Measurements from ENCODE around the gene COL6A2. TPM values are rescaled to one million over a fixed set of nuclear protein-coding genes. Genes with fewer than 3 reads are reported as not detected.
"Not testable (repeated sequence)": the region's sequence is repeated elsewhere in the genome, so short reads cannot be mapped to it uniquely, and the experiment has no call there.

The COL6A2 gene
- total RNA-seq, 1 experiment from 2014 or later: 87.0 TPM

DNA sequence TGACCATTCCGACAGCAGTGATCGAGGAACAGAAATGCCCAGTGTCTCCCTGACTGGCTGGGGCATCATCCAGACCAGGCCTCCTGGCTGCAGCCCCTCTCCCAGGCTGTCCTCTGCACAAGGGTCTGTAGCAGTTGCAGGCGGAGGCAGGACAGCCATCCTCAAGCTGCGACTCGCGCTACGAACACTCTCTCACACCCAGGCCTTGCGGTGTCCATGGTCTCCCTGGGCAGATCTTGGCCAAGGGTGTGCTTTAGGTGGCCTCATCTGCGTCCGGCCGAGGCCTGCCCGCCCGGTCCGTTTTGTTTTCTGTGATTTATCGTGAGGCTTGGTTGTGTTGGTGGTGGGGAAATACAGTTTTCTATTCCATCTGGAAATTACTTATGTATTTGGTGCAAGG, 41.8 kb downstream of the COL6A2 start (continued):
- TF ChIP-seq, protein P1, sequence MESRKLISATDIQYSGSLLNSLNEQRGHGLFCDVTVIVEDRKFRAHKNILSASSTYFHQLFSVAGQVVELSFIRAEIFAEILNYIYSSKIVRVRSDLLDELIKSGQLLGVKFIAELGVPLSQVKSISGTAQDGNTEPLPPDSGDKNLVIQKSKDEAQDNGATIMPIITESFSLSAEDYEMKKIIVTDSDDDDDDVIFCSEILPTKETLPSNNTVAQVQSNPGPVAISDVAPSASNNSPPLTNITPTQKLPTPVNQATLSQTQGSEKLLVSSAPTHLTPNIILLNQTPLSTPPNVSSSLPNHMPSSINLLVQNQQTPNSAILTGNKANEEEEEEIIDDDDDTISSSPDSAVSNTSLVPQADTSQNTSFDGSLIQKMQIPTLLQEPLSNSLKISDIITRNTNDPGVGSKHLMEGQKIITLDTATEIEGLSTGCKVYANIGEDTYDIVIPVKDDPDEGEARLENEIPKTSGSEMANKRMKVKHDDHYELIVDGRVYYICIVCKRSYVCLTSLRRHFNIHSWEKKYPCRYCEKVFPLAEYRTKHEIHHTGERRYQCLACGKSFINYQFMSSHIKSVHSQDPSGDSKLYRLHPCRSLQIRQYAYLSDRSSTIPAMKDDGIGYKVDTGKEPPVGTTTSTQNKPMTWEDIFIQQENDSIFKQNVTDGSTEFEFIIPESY (IDR thresholded peaks at IDR 0.05; ENCODE audit: extremely low read depth, insufficient replicate concordance, low read length): no peak
- TF ChIP-seq, protein P2, sequence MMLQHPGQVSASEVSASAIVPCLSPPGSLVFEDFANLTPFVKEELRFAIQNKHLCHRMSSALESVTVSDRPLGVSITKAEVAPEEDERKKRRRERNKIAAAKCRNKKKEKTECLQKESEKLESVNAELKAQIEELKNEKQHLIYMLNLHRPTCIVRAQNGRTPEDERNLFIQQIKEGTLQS (IDR thresholded peaks at IDR 0.05): no peak
- TF ChIP-seq RAD21 (IDR thresholded peaks at IDR 0.05; ENCODE audit: low read depth): no peak

DNA sequence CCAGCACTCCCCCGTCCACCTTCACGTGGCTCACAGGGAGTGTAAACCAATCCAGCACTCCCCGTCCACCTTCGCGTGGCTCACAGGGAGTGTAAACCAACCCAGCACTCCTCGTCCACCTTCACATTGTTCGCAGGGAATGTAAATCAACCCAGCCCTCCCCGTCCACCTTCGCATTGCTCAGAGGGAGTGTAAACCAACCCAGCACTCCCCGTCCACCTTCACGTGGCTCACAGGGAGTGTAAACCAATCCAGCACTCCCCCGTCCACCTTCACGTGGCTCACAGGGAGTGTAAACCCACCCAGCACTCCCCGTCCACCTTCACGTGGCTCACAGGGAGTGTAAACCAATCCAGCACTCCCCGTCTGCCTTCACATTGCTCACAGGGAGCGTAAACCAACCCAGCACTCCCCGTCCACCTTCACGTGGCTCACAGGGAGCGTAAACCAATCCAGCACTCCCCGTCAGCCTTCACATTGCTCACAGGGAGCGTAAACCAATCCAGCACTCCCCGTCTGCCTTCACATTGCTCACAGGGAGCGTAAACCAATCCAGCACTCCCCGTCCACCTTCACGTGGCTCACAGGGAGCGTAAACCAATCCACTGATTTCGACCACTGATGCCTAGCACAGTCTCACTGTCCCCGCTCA, 42.6 kb downstream of the COL6A2 start:
- H3K9ac ChIP-seq (ENCODE audit: low read length); H3K9me3 ChIP-seq (ENCODE audit: control insufficient read depth in 1 of 2, insufficient read depth in 1 of 2, low read depth in 1 of 2, low read length in 2 of 2); RAD21 ChIA-PET (ENCODE audit: low non-redundant PET in 1 of 2, low total read pairs in 2 of 2, uncharacterized antibody in 2 of 2, unreplicated experiment in 2 of 2); H3K27ac ChIP-seq (ENCODE audit: low read depth, low read length); DNase-seq (ENCODE audit: low read depth, low spot score); H3K27me3 ChIP-seq (ENCODE audit: insufficient read depth, low read length); H2AFZ ChIP-seq (ENCODE audit: low read depth, low read length, poor library complexity, severe bottlenecking); H3K36me3 ChIP-seq (ENCODE audit: control insufficient read depth in 1 of 2, insufficient read depth in 2 of 2, low read length in 2 of 2); H3K4me2 ChIP-seq (ENCODE audit: low read length); BruUV-seq (replicated peaks); H3K9me2 ChIP-seq (ENCODE audit: insufficient read depth); ATAC-seq; H3K4me3 ChIP-seq (replicated peaks in 1 of 2; ENCODE audit: low read depth in 1 of 2, low read length in 2 of 2); CTCF ChIA-PET; POLR2A ChIA-PET; H4K20me1 ChIP-seq (ENCODE audit: insufficient read depth); H3K79me2 ChIP-seq (ENCODE audit: insufficient read depth, low read length): not testable (repeated sequence)
- intact Hi-C loops (cut with micrococcal nuclease): loop anchor here (5.0 to 10.0 kb wide), 2 partner anchors 87 to 144 kb away; partner anchors contain the start of genes LSS, MCM3AP and YBEY
- peaks cover 0 to 11% of the 10 kb centered on the region in 2 experiments; a peak in 1 of 4 replicates for H3K4me1 ChIP-seq (ENCODE audit: control insufficient read depth in 1 of 2, insufficient read depth in 2 of 2, low read length in 2 of 2)

Measured in HCT116 (cell line).